Measurements from ENCODE around the gene TTPAL. TPM values are rescaled to one million over a fixed set of nuclear protein-coding genes. Genes with fewer than 3 reads are reported as not detected.
A peak's percentile ranks its signal among the peaks of the same experiment; 100 is the strongest.
"Not testable (repeated sequence)": the region's sequence is repeated elsewhere in the genome, so short reads cannot be mapped to it uniquely, and the experiment has no call there.

Gene TTPAL
- total RNA-seq, 1 donor from 2014 or later = 3.1 TPM

- H3K4me3 ChIP-seq (ENCODE audit: low read length in 3 of 3) = no peak overlapping the region
- H3K4me1 ChIP-seq (ENCODE audit: control insufficient read depth in 3 of 3, insufficient read depth in 3 of 3, low read length in 3 of 3) = peaks cover 4 to 7% (median 4%) of the 10 kb centered on the region in 3 donors
- no peak overlapping the region for H3K9ac ChIP-seq (ENCODE audit: low read depth in 1 of 3, low read length in 3 of 3)
- no peaks in the 10 kb centered on the region for H3K36me3 ChIP-seq (ENCODE audit: control insufficient read depth in 3 of 3, insufficient read depth in 3 of 3, low read length in 3 of 3)
- no peaks in the 10 kb centered on the region for H3K9me3 ChIP-seq (ENCODE audit: control insufficient read depth in 3 of 3, low read length in 3 of 3)
- no peak overlapping the region for H3K27ac ChIP-seq (ENCODE audit: low read depth, low read length)
- H3K27me3 ChIP-seq (ENCODE audit: control insufficient read depth in 3 of 3, insufficient read depth in 3 of 3, low read length in 3 of 3) = no peaks in the 10 kb centered on the region
Measured at GRCh38 chr20:44467289-44467883, 8.3 kb upstream of the TTPAL start.

DNA sequence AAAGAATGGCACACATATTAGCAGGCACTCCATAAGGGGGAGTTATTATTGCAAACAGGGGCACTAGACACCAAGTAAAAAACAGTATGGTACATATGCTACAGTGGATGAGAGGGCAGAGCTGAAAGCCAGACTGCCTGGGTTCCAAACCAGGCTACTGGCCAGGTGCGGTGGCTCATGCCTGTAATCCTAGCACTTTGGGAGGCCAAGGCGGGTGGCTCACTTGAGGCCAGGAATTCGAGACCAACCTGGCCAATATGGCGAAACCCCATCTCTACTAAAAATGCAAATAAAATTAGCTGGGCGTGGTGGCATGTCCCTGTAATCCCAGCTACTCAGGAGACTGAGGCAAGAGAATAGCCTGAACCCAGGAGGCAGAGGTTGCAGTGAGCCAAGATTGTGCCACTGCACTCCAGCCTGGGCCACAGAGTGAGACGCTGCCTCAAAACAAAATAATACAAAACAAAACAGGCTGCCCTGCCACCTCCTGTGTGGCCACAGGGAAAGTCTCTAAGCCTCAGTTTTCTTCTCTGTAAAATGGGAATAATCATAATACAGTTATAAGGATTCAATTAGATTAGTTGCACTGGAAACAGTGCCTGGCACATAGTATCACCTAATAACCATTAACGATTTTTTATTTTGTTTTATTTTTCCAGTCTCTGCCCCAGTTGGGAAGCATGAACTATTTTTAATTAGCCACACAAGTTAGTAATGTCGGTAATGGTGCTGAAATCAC is 7.5 kb upstream of the TTPAL start:
- no peak overlapping the region for H3K9ac ChIP-seq (ENCODE audit: low read depth in 1 of 3, low read length in 3 of 3)
- no peaks in the 10 kb centered on the region for H3K27me3 ChIP-seq (ENCODE audit: control insufficient read depth in 3 of 3, insufficient read depth in 3 of 3, low read length in 3 of 3)
- no peaks in the 10 kb centered on the region for H3K9me3 ChIP-seq (ENCODE audit: control insufficient read depth in 3 of 3, low read length in 3 of 3)
- no peak overlapping the region for H3K4me3 ChIP-seq (ENCODE audit: low read length in 3 of 3)
- H3K36me3 ChIP-seq (ENCODE audit: control insufficient read depth in 3 of 3, insufficient read depth in 3 of 3, low read length in 3 of 3) = no peaks in the 10 kb centered on the region
- H3K4me1 ChIP-seq (ENCODE audit: control insufficient read depth in 3 of 3, insufficient read depth in 3 of 3, low read length in 3 of 3) = peaks cover 4 to 7% (median 4%) of the 10 kb centered on the region in 3 donors
- H3K27ac ChIP-seq (ENCODE audit: low read depth, low read length) = no peak overlapping the region

DNA sequence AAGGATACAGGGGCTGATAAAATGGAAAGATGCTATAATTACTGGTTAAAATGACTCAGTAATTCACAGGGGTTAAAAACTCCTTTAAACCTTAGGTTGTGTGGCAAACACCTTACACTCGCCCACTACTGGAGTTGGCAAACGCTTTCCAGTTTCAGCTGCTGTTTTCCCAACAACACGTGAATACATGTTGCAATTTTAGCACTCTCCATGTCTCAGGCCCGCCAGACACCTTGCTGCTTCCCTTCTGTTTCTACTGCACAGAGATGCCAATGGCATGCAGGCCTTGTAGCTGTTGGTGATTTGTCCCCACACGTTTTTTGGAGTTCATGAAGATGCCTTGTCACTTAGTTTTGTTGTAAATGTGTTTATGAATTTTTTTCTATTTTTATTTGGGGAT is 5.3 kb upstream of the TTPAL start:
- no peaks in the 10 kb centered on the region for H3K27me3 ChIP-seq (ENCODE audit: control insufficient read depth in 3 of 3, insufficient read depth in 3 of 3, low read length in 3 of 3)
- no peak overlapping the region for H3K4me3 ChIP-seq (ENCODE audit: low read length in 3 of 3)
- H3K4me1 ChIP-seq (ENCODE audit: control insufficient read depth in 3 of 3, insufficient read depth in 3 of 3, low read length in 3 of 3) = peaks cover 7 to 9% (median 9%) of the 10 kb centered on the region in 3 donors
- no peak overlapping the region for H3K27ac ChIP-seq (ENCODE audit: low read depth, low read length)
- H3K36me3 ChIP-seq (ENCODE audit: control insufficient read depth in 3 of 3, insufficient read depth in 3 of 3, low read length in 3 of 3) = no peaks in the 10 kb centered on the region
- H3K9ac ChIP-seq (ENCODE audit: low read depth in 1 of 3, low read length in 3 of 3) = no peak overlapping the region
- no peaks in the 10 kb centered on the region for H3K9me3 ChIP-seq (ENCODE audit: control insufficient read depth in 3 of 3, low read length in 3 of 3)

GRCh38 chr20:44471481-44471882 is 4.2 kb upstream of the TTPAL start:
- Histone ChIP-seq H3K4me3 (ENCODE audit: low read length in 3 of 3) (no peak overlapping the region), H3K27me3 (ENCODE audit: control insufficient read depth in 3 of 3, insufficient read depth in 3 of 3, low read length in 3 of 3) (no peaks in the 10 kb centered on the region), H3K27ac (ENCODE audit: low read depth, low read length) (no peak overlapping the region), H3K4me1 (ENCODE audit: control insufficient read depth in 3 of 3, insufficient read depth in 3 of 3, low read length in 3 of 3) (peaks cover 16 to 20% (median 18%) of the 10 kb centered on the region in 3 donors), H3K9me3 (ENCODE audit: control insufficient read depth in 3 of 3, low read length in 3 of 3) (no peaks in the 10 kb centered on the region), H3K36me3 (ENCODE audit: control insufficient read depth in 3 of 3, insufficient read depth in 3 of 3, low read length in 3 of 3) (no peaks in the 10 kb centered on the region), H3K9ac (ENCODE audit: low read depth in 1 of 3, low read length in 3 of 3) (no peak overlapping the region)

DNA sequence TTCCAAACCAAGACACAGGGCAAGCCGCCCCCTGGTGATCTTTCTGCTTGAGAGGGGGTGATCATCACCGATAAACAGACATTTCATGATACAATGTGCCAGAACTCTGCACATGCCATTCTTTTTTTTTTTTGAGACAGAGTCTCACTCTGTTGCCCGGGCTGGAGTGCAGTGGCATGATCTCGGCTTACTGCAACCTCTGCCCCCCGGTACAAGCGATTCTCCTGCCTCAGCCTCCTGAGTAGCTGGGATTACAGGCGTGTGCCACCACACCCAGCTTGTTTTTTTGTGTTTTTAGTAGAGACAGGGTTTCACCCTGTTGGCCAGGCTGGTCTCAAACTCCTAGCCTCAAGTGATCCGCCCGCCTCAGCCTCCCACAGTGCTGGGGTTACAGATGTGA is 3.4 kb upstream of the TTPAL start:
- not testable (repeated sequence) for H3K27ac ChIP-seq (ENCODE audit: low read depth, low read length); H3K9ac ChIP-seq (ENCODE audit: low read depth in 1 of 3, low read length in 3 of 3); H3K27me3 ChIP-seq (ENCODE audit: control insufficient read depth in 3 of 3, insufficient read depth in 3 of 3, low read length in 3 of 3); H3K9me3 ChIP-seq (ENCODE audit: control insufficient read depth in 3 of 3, low read length in 3 of 3); H3K36me3 ChIP-seq (ENCODE audit: control insufficient read depth in 3 of 3, insufficient read depth in 3 of 3, low read length in 3 of 3); H3K4me3 ChIP-seq (ENCODE audit: low read length in 3 of 3)
- H3K4me1 ChIP-seq (ENCODE audit: control insufficient read depth in 3 of 3, insufficient read depth in 3 of 3, low read length in 3 of 3) = peaks cover 15 to 23% (median 21%) of the 10 kb centered on the region in 3 donors

DNA sequence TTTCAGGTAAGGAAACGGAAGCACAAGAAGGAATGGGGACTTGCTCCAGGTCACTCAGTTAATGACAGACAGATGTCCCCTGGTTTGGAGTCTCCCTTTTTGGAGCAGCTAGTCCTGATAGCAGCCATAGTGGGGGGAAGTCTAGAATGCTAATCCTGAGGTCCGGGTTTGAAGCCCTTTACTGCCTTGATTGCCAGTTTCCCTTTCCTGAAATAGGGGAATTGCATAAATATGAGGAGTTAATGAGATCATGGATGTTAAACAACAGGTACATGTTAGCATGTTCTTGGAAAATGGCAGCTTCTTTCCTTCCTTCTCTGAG is 341 bp upstream of the TTPAL start:
- H3K27me3 ChIP-seq (ENCODE audit: control insufficient read depth in 3 of 3, insufficient read depth in 3 of 3, low read length in 3 of 3) = no peaks in the 10 kb centered on the region
- H3K27ac ChIP-seq (ENCODE audit: low read depth, low read length) = peak overlapping the region; percentile 88
- H3K9me3 ChIP-seq (ENCODE audit: control insufficient read depth in 3 of 3, low read length in 3 of 3) = no peaks in the 10 kb centered on the region
- H3K4me3 ChIP-seq (ENCODE audit: low read length in 3 of 3) = peak overlapping the region; percentile 72 to 87 (median 83)
- peaks cover 5 to 7% (median 5%) of the 10 kb centered on the region in 3 donors for H3K36me3 ChIP-seq (ENCODE audit: control insufficient read depth in 3 of 3, insufficient read depth in 3 of 3, low read length in 3 of 3)
- peaks cover 14 to 19% (median 18%) of the 10 kb centered on the region in 3 donors for H3K4me1 ChIP-seq (ENCODE audit: control insufficient read depth in 3 of 3, insufficient read depth in 3 of 3, low read length in 3 of 3)
- H3K9ac ChIP-seq (ENCODE audit: low read depth in 1 of 3, low read length in 3 of 3) = peak overlapping the region; percentile 36 to 97 (median 91)

DNA sequence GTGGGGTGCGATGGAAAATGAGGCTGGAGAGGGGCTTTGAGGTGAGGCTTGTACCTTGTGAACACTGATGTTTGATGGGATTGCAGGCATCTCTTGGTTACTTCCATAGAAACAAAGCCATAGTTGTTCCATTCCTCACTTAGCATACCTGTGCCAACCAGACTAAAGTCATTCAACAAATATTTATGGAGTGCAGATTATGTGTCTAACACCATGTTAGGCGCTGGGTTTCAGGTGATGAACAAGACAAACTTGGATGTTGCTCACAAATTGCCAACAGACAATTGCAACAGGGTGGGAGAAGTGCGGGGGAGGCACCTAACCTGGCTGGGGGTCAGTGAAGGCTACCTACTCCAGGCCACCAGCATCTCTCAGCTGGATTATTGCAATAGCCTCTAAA is 1.5 kb downstream of the TTPAL start:
- Histone ChIP-seq H3K27me3 (ENCODE audit: control insufficient read depth in 3 of 3, insufficient read depth in 3 of 3, low read length in 3 of 3) (no peaks in the 10 kb centered on the region), H3K4me3 (ENCODE audit: low read length in 3 of 3) (no peak overlapping the region), H3K27ac (ENCODE audit: low read depth, low read length) (no peak overlapping the region), H3K9me3 (ENCODE audit: control insufficient read depth in 3 of 3, low read length in 3 of 3) (no peaks in the 10 kb centered on the region), H3K4me1 (ENCODE audit: control insufficient read depth in 3 of 3, insufficient read depth in 3 of 3, low read length in 3 of 3) (peaks cover 14 to 19% (median 18%) of the 10 kb centered on the region in 3 donors), H3K36me3 (ENCODE audit: control insufficient read depth in 3 of 3, insufficient read depth in 3 of 3, low read length in 3 of 3) (peaks cover 12 to 19% (median 16%) of the 10 kb centered on the region in 3 donors), H3K9ac (ENCODE audit: low read depth in 1 of 3, low read length in 3 of 3) (no peak overlapping the region)

GRCh38 chr20:44478206-44478605 is 2.5 kb downstream of the TTPAL start:
- peaks cover 14 to 22% (median 19%) of the 10 kb centered on the region in 3 donors for H3K36me3 ChIP-seq (ENCODE audit: control insufficient read depth in 3 of 3, insufficient read depth in 3 of 3, low read length in 3 of 3)
- H3K9ac ChIP-seq (ENCODE audit: low read depth in 1 of 3, low read length in 3 of 3) = no peak overlapping the region
- no peaks in the 10 kb centered on the region for H3K9me3 ChIP-seq (ENCODE audit: control insufficient read depth in 3 of 3, low read length in 3 of 3)
- no peak overlapping the region for H3K27ac ChIP-seq (ENCODE audit: low read depth, low read length)
- no peak overlapping the region for H3K4me3 ChIP-seq (ENCODE audit: low read length in 3 of 3)
- H3K4me1 ChIP-seq (ENCODE audit: control insufficient read depth in 3 of 3, insufficient read depth in 3 of 3, low read length in 3 of 3) = peaks cover 14 to 19% (median 18%) of the 10 kb centered on the region in 3 donors
- H3K27me3 ChIP-seq (ENCODE audit: control insufficient read depth in 3 of 3, insufficient read depth in 3 of 3, low read length in 3 of 3) = no peaks in the 10 kb centered on the region

DNA sequence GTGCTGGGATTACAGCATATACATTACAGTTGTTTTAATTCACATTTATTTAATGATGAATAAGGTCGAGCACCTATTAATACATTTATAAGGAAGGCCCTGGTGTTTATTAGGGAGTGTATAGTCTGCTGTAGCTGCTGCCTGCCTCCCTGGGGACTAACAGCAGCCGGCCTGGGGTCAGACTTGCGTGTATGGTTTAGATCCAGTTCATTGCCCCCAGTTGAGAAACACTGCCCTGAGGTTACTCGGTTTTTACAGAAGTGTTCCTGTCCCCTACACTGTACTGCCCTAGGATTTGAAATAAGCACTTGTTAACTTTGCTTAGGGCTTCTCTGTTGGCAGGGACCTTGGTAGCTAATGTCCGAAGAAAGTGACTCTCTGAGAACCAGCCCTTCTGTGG is 4.0 kb downstream of the TTPAL start:
- H3K36me3 ChIP-seq (ENCODE audit: control insufficient read depth in 3 of 3, insufficient read depth in 3 of 3, low read length in 3 of 3) = peaks cover 23 to 32% (median 25%) of the 10 kb centered on the region in 3 donors

GRCh38 chr20:44480097-44480496 is 4.4 kb downstream of the TTPAL start:
- peaks cover 24 to 35% (median 27%) of the 10 kb centered on the region in 3 donors for H3K36me3 ChIP-seq (ENCODE audit: control insufficient read depth in 3 of 3, insufficient read depth in 3 of 3, low read length in 3 of 3)
- H3K27ac ChIP-seq (ENCODE audit: low read depth, low read length) = no peak overlapping the region
- H3K9me3 ChIP-seq (ENCODE audit: control insufficient read depth in 3 of 3, low read length in 3 of 3) = no peaks in the 10 kb centered on the region
- peaks cover 13 to 18% (median 16%) of the 10 kb centered on the region in 3 donors for H3K4me1 ChIP-seq (ENCODE audit: control insufficient read depth in 3 of 3, insufficient read depth in 3 of 3, low read length in 3 of 3)
- H3K4me3 ChIP-seq (ENCODE audit: low read length in 3 of 3) = no peak overlapping the region
- H3K27me3 ChIP-seq (ENCODE audit: control insufficient read depth in 3 of 3, insufficient read depth in 3 of 3, low read length in 3 of 3) = no peaks in the 10 kb centered on the region
- H3K9ac ChIP-seq (ENCODE audit: low read depth in 1 of 3, low read length in 3 of 3) = peak overlapping the region in 1 of 3 donors; percentile 34

More for the DNA sequence above, 4.0 kb downstream of the TTPAL start:
- no peak overlapping the region for H3K27ac ChIP-seq (ENCODE audit: low read depth, low read length)
- H3K9me3 ChIP-seq (ENCODE audit: control insufficient read depth in 3 of 3, low read length in 3 of 3) = no peaks in the 10 kb centered on the region
- peaks cover 14 to 19% (median 18%) of the 10 kb centered on the region in 3 donors for H3K4me1 ChIP-seq (ENCODE audit: control insufficient read depth in 3 of 3, insufficient read depth in 3 of 3, low read length in 3 of 3)
- peak overlapping the region in 1 of 3 donors; percentile 34 for H3K9ac ChIP-seq (ENCODE audit: low read depth in 1 of 3, low read length in 3 of 3)
- no peak overlapping the region for H3K4me3 ChIP-seq (ENCODE audit: low read length in 3 of 3)
- H3K27me3 ChIP-seq (ENCODE audit: control insufficient read depth in 3 of 3, insufficient read depth in 3 of 3, low read length in 3 of 3) = no peaks in the 10 kb centered on the region

All from skeletal muscle tissue (tissue), 4 donors.